GM12873 (cell line): ENCODE measurements around the gene IMPA2.
A peak's percentile ranks its signal among the peaks of the same experiment; 100 is the strongest.

Source experiments
- TF ChIP-seq, protein P1 (sequence below): IDR thresholded peaks from 2 replicates; pipeline ENCODE4 v1.5.1; 2012; ENCODE audit warnings: low read depth, mild to moderate bottlenecking, moderate library complexity, low read length, control low read depth; ENCODE audit not compliant: insufficient read depth; ENCODE audit errors: missing control alignments

IMPA2 gene

DNA sequence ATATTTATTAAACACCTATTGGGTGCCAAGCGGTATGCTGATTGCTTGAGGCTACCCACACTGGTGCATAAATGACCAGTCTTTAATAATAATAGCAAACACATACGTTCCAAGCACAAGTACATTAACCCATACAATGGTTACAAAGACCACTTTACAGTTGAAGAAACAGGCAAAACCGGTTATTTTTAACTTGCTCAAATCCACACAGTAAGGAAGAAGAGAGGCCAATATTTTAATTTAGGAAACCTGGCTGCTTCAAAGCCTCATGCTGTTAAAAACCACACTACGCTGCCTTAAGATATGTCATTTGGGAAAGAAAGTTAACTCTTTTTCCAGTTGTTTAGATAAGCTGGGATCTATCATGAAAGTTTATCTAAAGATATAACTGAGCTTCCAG is 2.4 kb upstream of the IMPA2 start:
- TF ChIP-seq, protein P1, sequence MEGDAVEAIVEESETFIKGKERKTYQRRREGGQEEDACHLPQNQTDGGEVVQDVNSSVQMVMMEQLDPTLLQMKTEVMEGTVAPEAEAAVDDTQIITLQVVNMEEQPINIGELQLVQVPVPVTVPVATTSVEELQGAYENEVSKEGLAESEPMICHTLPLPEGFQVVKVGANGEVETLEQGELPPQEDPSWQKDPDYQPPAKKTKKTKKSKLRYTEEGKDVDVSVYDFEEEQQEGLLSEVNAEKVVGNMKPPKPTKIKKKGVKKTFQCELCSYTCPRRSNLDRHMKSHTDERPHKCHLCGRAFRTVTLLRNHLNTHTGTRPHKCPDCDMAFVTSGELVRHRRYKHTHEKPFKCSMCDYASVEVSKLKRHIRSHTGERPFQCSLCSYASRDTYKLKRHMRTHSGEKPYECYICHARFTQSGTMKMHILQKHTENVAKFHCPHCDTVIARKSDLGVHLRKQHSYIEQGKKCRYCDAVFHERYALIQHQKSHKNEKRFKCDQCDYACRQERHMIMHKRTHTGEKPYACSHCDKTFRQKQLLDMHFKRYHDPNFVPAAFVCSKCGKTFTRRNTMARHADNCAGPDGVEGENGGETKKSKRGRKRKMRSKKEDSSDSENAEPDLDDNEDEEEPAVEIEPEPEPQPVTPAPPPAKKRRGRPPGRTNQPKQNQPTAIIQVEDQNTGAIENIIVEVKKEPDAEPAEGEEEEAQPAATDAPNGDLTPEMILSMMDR: no peak

DNA sequence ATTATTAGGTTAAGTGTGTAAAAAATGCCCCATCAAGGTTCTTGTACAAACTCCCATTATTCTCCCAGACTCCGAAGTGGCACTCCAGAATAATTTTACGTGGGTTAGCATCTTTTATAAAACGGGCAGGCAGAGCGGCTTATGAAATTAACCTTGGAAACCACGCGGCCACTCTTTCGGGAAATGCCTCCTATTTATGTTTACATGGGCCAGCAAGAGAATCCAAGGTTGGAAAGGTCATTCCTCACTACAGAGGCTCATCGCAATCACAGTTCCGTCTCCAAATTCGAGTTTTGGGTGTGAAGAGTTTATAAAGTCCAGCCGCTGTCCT is 1.2 kb upstream of the IMPA2 start:
- TF ChIP-seq, protein P1: no peak

DNA sequence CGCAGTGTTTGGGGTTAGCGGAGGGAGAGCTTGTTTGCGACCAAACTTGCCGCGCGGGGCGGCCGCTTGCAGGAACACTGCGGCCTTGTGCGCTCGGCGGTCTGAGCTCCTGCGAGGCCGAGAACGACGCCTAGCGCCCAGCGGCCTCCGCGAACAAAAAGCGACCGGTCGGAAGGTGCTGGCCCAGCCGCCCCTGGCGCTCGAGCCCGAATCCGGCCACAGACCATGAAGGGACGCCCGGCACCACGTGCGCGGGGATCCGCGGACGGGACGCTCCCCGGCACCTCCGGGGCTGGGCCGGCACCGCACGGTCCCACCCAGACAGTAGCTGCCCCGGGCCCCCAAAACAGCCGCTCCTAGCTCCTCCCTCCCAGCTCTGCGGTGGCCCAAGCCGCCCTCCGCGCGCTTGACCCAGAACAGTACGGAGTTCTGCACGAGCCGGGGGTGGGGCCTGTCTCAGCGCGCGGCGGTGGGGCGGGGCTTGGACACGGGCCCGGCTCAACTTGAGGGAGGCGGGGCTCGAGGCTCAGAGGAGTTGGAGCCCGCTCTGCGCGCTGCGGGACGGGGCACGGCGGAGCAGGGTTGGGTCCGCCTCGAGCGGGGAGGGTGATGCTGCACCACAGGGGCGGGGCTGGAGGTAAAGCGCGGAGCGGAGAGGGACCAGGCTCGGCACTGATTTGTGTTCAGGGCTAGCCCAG is 664 bp upstream of the IMPA2 start:
- TF ChIP-seq, protein P1: peak; percentile 6

DNA sequence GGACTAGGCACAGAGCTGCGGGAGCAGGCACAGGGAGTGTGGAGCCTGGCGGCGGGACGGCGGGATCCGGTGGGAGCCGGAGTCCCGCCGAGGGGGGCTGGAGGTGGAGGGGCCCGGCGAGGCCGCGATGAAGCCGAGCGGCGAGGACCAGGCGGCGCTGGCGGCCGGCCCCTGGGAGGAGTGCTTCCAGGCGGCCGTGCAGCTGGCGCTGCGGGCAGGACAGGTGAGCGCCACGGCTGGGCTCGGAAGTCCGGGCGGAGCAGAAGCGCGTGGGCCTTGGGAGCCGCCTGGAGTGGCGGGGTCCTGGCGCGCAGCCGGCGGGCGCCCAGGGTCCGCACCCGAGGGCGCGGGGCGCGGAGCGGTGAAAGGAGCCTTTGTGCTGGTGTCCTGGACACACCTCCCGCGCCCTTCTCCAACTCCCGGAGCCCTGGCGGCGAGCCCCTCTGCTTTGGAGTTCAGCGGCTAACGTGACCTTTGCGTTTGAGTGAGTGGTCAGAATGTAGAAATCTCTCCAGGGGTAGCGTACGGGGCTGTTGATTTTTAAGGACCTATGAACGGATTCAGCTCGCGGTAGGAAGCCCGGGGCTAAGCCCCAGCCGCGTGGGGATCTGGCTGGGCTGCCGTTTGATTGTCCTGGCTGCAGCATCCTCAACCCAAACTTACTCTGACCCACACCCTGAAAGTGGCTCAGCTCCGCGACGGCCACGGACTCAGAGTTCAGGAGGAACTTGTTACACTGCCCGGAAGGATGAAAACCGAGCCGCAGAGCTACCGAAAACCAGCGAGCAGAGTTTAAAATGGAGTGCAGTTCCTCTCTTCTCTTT is 448 bp downstream of the IMPA2 start:
- TF ChIP-seq, protein P1: no peak

DNA sequence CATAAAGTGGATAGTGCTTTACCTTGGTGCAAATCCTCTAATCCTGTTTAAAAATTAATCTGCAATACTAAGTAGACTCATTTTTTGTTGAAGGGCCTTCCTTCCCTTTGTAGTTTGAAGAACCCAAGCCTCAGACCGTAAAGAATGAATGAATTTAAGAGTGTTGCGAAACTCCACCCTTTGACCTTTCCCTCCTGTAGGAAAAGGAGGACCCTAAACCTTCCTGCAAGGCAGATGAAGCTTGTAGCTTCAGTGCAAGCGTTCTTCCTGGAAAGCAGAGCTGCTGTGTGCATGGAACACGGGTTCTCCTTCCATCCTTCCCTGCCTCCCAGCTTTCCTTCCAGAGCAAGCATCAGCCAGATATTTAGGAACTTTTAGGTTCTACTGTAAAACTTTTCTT is 1.7 kb downstream of the IMPA2 start:
- TF ChIP-seq, protein P1: no peak

DNA sequence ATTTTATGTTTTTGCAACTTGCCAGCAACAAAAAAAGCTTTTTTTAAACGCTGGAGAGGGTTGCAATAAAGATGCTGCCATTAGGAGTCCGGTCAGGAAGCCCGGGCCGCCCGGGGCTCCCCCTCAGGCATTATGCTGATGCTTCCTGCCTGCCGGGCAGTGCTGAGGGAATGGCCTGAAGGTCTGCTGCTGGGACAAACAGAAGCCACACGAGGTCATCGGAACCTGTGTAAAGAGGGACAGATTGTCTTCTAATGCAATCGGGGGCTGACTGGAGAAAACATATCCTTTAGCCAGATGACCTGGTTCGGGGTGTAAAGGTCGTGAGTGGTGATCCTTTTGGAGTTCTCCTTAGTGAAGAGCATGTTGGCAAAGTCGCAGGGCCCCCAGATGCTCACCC is 2.3 kb downstream of the IMPA2 start:
- TF ChIP-seq, protein P1: no peak

DNA sequence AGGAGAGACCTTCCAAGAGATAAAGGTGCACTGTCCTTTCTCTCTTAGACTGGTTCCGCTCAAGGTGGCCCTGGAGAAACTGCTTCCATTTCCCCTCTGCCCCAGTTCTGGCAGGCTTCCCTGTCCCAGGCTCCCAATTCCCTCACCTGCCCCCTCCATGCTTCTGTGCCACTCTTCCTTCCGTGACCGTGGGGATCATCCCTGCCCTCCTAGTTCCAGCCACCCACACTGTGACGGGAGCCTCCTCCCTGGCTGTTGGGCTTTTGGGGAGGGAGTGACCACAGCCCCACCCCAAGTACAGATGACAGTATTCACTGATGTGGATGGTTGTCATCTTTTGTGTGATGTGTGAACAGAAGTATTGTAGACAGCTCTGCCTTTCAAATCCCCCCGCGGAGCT is 2.8 kb downstream of the IMPA2 start:
- TF ChIP-seq, protein P1: no peak
